ENCODE measurements around the gene CRYBG1. TPM values are rescaled to one million over a fixed set of nuclear protein-coding genes. Genes with fewer than 3 reads are reported as not detected.

CRYBG1 gene
- total RNA-seq, 1 donor from 2014 or later: 29.1 TPM

- intact Hi-C loops (cut with micrococcal nuclease): loop anchor here (1.0 to 10.0 kb wide), 11 partner anchors 9 to 1774 kb away; partner anchors contain the start of genes AFG1L, ATG5, MTRES1 and SCML4
Measured at GRCh38 chr6:106520711-106521401, 160.3 kb downstream of the CRYBG1 start.

DNA sequence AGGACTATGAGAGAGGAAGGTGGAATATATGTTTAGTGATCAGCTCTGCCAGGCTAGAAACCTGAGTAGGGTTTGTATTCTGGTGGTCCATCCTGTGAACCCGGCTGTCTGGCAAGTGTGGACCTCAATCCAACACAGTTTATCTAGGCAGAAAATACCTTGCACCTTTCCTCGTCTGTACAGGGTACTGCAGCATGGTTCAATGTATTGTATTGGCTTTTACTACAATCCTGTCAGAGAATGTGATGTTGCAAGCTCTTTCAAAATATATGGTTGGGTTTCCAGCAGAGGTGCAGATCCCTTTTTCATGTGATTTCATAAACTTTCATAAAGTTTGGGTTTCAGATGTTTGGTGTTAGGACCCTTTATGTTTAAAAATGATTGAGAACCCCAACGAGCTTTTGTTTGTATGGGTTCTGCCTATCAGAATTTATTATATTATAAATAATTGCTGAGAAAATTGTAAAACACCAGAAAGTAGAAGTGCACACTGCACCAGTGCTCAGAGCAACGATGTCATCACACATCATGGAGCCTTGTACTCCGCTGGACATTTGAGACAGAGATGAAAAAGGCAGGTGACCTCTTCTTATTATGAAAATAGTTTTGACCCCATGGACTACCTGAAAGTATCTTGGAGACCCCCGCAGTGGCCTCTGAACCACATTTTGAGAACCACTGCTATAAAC lies 162.2 kb downstream of the CRYBG1 start:
- intact Hi-C loops (cut with micrococcal nuclease): loop anchor here (5.0 to 10.0 kb wide), 6 partner anchors 195 to 1772 kb away; partner anchors contain the start of genes AFG1L, ATG5 and SCML4

DNA sequence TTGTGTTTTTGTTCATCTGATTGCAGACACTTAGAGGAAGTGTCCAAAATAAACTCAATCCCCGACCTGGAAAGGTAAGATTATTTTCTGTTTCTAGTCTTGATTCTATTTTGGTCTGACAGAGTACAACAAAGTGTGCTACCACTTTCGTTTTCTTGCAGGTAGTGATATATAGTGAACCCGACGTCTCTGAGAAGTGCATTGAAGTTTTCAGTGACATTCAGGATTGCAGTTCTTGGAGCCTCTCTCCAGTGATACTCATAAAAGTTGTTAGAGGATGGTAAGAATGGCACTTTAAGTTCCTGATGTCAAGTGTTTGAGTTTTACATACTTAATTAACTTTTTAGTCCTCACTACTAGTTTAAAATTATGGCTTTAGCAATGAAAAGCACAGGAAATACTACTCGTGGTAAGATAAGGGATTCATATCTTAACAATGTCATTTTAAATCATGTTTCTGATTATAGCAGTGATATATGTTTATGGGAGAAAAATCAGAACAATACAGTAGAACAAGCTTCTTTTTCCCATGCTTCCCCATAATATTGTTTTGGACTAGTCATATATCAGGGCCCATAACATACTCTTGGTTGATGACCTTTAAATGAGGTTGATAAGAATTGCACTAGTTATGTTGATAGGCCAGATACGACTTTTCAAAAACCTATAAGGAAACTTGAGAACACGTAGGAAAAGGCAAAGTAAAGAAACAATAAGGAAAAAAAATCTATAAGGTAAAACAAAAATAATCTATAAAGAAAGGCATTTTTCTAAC lies 164.8 kb downstream of the CRYBG1 start:
- intact Hi-C loops (cut with micrococcal nuclease): loop anchor here (1.0 to 10.0 kb wide), 4 partner anchors 9 to 1770 kb away; partner anchors contain the start of gene AFG1L

DNA sequence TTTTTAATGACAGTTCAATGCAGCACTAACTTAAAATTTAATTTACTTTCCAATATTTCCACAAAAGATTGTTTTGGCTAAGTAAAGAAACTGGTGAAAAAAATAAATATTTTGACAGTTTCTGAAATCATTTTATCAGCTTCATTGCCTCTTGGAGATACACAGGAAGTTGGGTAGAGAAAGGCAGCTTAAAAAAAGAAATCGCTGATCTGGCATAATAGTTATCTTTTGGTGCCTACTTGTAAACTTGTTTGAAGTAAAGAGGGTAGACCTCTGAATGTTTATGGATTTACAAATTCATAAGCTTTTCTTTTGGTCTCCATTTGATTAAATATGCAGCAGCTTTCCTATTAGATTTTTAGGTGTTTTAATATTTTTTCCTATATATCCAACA lies 165.4 kb downstream of the CRYBG1 start:
- intact Hi-C loops (cut with micrococcal nuclease): loop anchor here (1.0 to 10.0 kb wide), 4 partner anchors 8 to 1769 kb away; partner anchors contain the start of gene AFG1L

DNA sequence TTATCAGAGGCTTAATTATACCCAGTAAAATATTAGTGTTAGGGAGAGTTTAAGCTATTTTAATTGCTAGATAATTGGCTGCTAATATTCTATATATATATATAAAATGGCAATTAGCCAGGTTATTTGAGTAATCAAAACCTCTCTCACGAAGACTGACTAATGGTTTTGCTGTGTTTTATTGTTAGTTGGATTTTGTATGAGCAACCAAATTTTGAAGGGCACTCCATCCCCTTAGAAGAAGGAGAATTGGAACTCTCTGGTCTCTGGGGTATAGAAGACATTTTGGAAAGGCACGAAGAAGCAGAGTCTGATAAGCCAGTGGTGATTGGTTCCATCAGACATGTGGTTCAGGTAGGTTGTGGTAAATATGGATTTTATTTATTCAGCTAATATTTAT lies 166.6 kb downstream of the CRYBG1 start:
- intact Hi-C loops (cut with micrococcal nuclease): loop anchor here (10.0 kb wide), 2 partner anchors 362 to 1768 kb away; partner anchors contain the start of gene AFG1L

GRCh38 chr6:106527979-106528378 lies 167.5 kb downstream of the CRYBG1 start:
- intact Hi-C loops (cut with micrococcal nuclease): loop anchor here (10.0 kb wide), 2 partner anchors 363 to 1767 kb away; partner anchors contain the start of gene AFG1L

GRCh38 chr6:106528521-106528920 lies 168.0 kb downstream of the CRYBG1 start:
- intact Hi-C loops (cut with micrococcal nuclease): loop anchor here (10.0 kb wide), 2 partner anchors 364 to 1766 kb away; partner anchors contain the start of gene AFG1L

GRCh38 chr6:106529438-106529837 lies 168.9 kb downstream of the CRYBG1 start:
- intact Hi-C loops (cut with micrococcal nuclease): loop anchor here (10.0 kb wide), 2 partner anchors 365 to 1765 kb away; partner anchors contain the start of gene AFG1L

DNA sequence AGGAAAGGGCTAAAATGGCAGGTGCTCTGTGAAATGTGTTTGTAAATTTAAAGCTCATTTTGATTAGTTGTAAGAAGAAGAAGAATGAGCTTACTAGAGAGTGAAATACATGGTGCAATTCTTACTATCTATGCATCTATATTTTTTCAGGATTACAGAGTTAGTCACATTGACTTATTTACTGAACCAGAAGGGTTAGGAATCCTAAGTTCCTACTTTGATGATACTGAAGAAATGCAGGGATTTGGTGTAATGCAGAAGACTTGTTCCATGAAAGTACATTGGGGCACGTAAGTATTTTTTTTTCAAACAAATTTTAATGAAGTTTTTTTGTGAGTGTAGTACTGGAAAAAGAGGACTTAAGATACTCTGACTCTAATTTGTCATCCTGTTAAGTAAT lies 169.5 kb downstream of the CRYBG1 start:
- intact Hi-C loops (cut with micrococcal nuclease): no loop called here

DNA sequence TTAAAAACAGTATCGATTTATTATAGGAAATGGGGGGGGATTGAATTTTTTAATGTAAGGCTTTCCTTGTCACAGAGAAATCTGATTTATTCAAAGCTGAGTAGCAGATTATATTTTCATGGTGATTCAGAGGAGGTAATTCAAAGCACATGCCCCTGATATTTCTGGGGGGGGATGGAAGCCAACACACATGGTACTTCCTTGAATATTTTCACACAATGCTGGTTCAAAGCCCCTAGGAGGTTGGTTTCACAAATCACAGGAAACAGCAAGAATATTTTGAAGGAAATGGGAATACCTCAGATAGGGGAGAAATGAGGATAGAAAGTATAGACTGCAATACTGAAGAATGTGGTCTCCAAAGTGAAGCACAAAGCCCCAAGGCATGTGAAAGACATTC lies 170.0 kb downstream of the CRYBG1 start:
- intact Hi-C loops (cut with micrococcal nuclease): no loop called here

- intact Hi-C loops (cut with micrococcal nuclease): no loop called here
Measured at GRCh38 chr6:106533054-106533453, 172.5 kb downstream of the CRYBG1 start.

DNA sequence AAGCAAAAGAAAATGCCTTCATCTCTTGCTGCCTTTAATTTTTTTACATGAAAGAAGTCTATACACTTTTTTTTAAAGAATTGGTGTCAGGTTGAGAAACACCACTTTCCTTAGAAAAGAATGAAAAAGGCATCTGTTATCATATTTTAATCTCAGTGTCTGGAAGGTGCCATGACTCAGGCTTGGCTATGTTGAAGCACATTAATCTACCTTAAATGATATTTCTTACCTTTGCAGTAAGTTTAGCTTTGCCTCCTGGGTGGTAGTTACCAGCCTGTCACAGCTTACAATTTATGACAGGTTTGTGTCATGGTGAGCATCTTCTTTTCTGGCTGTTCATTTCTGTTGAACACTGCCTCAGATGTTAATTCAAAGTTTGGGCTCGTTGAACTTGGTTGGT lies 173.5 kb downstream of the CRYBG1 start:
- intact Hi-C loops (cut with micrococcal nuclease): loop anchor here (1.0 to 2.0 kb wide), 2 partner anchors 9 to 13 kb away; no protein-coding TSS in a partner anchor

DNA sequence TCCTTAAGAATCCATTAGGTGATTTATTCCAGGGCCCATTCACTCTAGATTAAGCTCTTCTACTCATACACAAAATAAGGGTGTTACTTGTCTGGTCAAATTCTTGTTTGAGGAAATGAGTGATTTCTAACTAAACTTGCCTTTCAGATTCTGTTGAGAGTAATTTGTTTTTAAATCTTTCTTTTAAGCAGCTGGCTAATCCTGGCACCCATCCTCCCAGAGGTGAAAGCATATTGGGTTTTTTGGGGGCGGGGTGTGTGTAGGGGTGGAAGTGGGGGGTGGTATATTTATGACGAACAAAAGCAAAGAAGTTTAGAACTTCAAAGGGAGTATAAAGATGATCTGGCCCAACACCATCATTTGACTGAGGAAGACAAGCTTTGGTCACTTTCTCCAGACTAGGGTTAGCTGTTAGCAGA lies 174.1 kb downstream of the CRYBG1 start:
- intact Hi-C loops (cut with micrococcal nuclease): loop anchor here (1.0 to 2.0 kb wide), 2 partner anchors 9 to 14 kb away; no protein-coding TSS in a partner anchor

DNA sequence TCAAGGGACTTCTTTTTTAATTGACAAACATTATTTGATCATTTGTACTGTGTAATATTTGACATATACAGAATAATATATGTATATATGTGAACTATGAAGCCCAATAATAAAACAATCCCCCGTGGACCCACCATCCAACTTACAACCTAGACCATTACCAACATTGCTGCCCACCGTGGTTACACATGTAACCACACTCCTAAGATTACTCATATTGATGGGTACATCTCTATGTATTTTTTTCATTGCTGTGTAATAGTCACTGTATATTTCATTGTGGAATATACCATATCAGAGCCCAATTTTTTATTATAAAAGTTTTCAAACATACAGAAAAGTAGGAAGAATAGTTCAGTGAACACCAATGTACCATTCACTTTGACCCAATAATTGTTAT lies 174.5 kb downstream of the CRYBG1 start:
- intact Hi-C loops (cut with micrococcal nuclease): loop anchor here (2.0 kb wide), 1 partner anchor 14 kb away; no protein-coding TSS in a partner anchor

DNA sequence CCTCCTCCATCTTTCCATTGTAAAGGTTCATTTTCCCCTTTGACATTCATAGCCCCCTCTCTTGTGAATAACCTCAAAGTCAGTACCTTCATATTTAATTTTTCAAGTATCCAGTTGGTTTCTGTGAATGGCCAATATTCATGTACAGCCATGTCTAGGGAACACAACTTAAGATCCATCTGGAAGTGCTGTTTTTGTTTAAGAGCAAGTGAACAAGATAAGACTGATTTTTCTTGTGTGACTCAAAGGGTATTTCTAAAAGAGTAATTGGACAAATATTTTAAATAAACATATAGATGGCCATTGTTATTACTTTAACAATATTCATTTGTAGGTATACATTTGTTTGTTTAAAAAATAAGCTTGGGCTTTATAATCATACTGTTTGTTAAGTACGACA lies 175.8 kb downstream of the CRYBG1 start:
- intact Hi-C loops (cut with micrococcal nuclease): no loop called here

DNA sequence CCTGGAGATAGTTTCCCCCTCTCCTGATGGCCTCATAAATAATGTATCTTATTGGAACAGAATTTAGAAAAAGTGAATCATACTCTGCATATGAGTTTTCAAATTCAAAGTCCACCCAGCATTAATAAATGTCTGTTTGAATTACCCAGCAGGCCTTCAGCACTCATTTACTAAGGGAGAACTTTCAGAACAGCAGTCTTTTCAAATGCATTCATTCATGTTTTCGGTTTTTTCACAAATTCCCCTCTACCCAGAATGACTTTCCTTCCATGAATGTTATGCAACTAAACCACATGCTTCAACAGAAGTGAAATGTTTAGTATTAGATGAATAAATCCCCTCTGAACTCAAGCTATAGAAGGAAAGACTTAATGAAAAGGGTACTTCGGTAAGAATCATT lies 176.3 kb downstream of the CRYBG1 start:
- intact Hi-C loops (cut with micrococcal nuclease): loop anchor here (1.0 kb wide), 1 partner anchor 25 kb away; no protein-coding TSS in a partner anchor

GRCh38 chr6:106537662-106538061 lies 177.1 kb downstream of the CRYBG1 start:
- intact Hi-C loops (cut with micrococcal nuclease): loop anchor here (1.0 kb wide), 1 partner anchor 25 kb away; no protein-coding TSS in a partner anchor

DNA sequence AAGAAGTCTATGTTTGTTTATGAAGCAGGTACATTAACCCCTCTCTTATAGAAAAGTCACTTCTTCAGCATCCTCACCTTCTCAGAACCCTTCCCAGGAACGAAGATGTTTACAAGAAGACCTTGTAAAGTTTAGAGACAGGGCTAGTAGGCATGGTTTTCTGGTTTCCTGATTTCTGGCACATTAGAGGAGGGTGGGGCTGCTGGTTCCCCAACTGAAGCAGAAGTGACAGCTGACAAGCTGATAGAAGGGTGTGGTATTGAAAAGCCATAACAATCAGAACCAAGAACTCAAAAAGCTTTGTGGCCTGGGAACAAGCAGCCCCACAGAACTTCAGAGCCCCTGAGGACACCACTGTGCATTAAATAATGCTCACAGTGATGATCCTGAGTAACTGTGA lies 177.6 kb downstream of the CRYBG1 start:
- intact Hi-C loops (cut with micrococcal nuclease): no loop called here

GRCh38 chr6:106539936-106540335 lies 179.4 kb downstream of the CRYBG1 start:
- intact Hi-C loops (cut with micrococcal nuclease): no loop called here

DNA sequence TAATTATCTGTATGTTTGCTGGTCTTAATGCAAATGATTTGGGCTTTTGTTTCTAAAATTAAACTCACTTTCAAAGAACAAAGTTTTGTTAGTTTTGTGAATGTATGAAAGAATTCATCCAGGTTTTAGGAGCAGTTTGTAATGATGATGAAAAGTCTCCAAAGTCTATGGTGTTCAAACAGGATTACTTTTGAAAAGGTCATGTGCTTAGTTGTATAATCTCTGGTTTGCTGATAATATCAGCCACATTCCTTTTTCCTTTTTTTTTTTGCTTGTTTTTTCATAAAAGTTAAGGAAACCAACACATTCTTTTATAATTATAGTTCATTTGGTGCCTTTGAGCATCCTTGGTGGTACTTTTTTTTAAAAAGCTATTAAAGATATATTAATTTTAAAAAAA lies 179.9 kb downstream of the CRYBG1 start:
- intact Hi-C loops (cut with micrococcal nuclease): no loop called here

GRCh38 chr6:106540907-106541306 lies 180.4 kb downstream of the CRYBG1 start:
- intact Hi-C loops (cut with micrococcal nuclease): no loop called here

Data from T-helper 2 cell treated with Interferon-gamma antibody and Interleukin-4, amounts not matched to agents 100 ng/mL and 5 ng/mL, for 36 hours (primary cell).